ENCODE measurements around the gene ARHGEF4. TPM values are rescaled to one million over a fixed set of nuclear protein-coding genes. Genes with fewer than 3 reads are reported as not detected.

The ARHGEF4 gene
- total RNA-seq, 1 experiment from 2014 or later: 21.8 TPM

- H3K4me3 Mint-ChIP-seq: no peak overlapping the region
- no peak overlapping the region for H3K27ac Mint-ChIP-seq
- ChIA-PET POLR2A (no interaction called here), CTCF (interaction anchor here (1.1 to 2.7 kb wide), 6 partner anchors 8 to 159 kb away, joined by 3 to 17 read pairs (median 4); no protein-coding TSS in a partner anchor)
- peaks cover 8% of the 10 kb centered on the region for H3K27me3 Mint-ChIP-seq (ENCODE audit: low read depth)
- ATAC-seq: peak; percentile 91
- TF ChIP-seq MXD4 (CRISPR knock-in tag; IDR thresholded peaks at IDR 0.05; ENCODE audit: borderline replicate concordance) (no peak), USF1 (CRISPR knock-in tag; IDR thresholded peaks at IDR 0.05) (peak; percentile 63), USF2 (CRISPR knock-in tag; IDR thresholded peaks at IDR 0.05) (peak; percentile 77), ZNF219 (CRISPR knock-in tag; IDR thresholded peaks at IDR 0.05; ENCODE audit: borderline replicate concordance) (no peak)
- TF ChIP-seq, protein P1, sequence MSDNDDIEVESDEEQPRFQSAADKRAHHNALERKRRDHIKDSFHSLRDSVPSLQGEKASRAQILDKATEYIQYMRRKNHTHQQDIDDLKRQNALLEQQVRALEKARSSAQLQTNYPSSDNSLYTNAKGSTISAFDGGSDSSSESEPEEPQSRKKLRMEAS (CRISPR knock-in tag; IDR thresholded peaks at IDR 0.05): peak; percentile 28; the same call in 1 of the 2 replicates
- DNase-seq (ENCODE audit: low spot score): no peak
- H3K4me1 Mint-ChIP-seq: peaks cover 12% of the 10 kb centered on the region
- peaks cover 40% of the 10 kb centered on the region for H3K9me3 Mint-ChIP-seq
- H3K36me3 Mint-ChIP-seq: peaks cover 39% of the 10 kb centered on the region
Observed at GRCh38 chr2:130928385-130928784, 91.7 kb downstream of the ARHGEF4 start.

- Mint-ChIP-seq H3K36me3 (peaks cover 26% of the 10 kb centered on the region), H3K4me1 (peaks cover 16% of the 10 kb centered on the region), H3K9me3 (peaks cover 21% of the 10 kb centered on the region), H3K27me3 (ENCODE audit: low read depth) (peaks cover 8% of the 10 kb centered on the region), H3K27ac (no peak overlapping the region), H3K4me3 (no peak overlapping the region)
- no peak for TF ChIP-seq JAZF1 (CRISPR knock-in tag; IDR thresholded peaks at IDR 0.05)
- no peak for TF ChIP-seq ELF4 (CRISPR knock-in tag; IDR thresholded peaks at IDR 0.05; ENCODE audit: low read depth)
- no peak for TF ChIP-seq ATF6 (CRISPR knock-in tag; IDR thresholded peaks at IDR 0.05)
- no peak for TF ChIP-seq ESRRA (CRISPR knock-in tag; IDR thresholded peaks at IDR 0.05; ENCODE audit: borderline replicate concordance)
- no peak for TF ChIP-seq EMX1 (CRISPR knock-in tag; IDR thresholded peaks at IDR 0.05)
- TF ChIP-seq GTF2I (CRISPR knock-in tag; conservative IDR thresholded peaks at IDR 0.05): no peak
- TF ChIP-seq, protein P2, sequence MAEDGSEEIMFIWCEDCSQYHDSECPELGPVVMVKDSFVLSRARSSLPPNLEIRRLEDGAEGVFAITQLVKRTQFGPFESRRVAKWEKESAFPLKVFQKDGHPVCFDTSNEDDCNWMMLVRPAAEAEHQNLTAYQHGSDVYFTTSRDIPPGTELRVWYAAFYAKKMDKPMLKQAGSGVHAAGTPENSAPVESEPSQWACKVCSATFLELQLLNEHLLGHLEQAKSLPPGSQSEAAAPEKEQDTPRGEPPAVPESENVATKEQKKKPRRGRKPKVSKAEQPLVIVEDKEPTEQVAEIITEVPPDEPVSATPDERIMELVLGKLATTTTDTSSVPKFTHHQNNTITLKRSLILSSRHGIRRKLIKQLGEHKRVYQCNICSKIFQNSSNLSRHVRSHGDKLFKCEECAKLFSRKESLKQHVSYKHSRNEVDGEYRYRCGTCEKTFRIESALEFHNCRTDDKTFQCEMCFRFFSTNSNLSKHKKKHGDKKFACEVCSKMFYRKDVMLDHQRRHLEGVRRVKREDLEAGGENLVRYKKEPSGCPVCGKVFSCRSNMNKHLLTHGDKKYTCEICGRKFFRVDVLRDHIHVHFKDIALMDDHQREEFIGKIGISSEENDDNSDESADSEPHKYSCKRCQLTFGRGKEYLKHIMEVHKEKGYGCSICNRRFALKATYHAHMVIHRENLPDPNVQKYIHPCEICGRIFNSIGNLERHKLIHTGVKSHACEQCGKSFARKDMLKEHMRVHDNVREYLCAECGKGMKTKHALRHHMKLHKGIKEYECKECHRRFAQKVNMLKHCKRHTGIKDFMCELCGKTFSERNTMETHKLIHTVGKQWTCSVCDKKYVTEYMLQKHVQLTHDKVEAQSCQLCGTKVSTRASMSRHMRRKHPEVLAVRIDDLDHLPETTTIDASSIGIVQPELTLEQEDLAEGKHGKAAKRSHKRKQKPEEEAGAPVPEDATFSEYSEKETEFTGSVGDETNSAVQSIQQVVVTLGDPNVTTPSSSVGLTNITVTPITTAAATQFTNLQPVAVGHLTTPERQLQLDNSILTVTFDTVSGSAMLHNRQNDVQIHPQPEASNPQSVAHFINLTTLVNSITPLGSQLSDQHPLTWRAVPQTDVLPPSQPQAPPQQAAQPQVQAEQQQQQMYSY (CRISPR knock-in tag; IDR thresholded peaks at IDR 0.05): no peak
- TF ChIP-seq USF2 (CRISPR knock-in tag; IDR thresholded peaks at IDR 0.05): no peak
- TF ChIP-seq, protein P3, sequence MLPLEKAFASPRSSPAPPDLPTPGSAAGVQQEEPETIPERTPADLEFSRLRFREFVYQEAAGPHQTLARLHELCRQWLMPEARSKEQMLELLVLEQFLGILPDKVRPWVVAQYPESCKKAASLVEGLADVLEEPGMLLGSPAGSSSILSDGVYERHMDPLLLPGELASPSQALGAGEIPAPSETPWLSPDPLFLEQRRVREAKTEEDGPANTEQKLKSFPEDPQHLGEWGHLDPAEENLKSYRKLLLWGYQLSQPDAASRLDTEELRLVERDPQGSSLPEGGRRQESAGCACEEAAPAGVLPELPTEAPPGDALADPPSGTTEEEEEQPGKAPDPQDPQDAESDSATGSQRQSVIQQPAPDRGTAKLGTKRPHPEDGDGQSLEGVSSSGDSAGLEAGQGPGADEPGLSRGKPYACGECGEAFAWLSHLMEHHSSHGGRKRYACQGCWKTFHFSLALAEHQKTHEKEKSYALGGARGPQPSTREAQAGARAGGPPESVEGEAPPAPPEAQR (CRISPR knock-in tag; IDR thresholded peaks at IDR 0.05): no peak
- TF ChIP-seq ZBTB21 (CRISPR knock-in tag; IDR thresholded peaks at IDR 0.05; ENCODE audit: borderline replicate concordance): no peak
- CTCF ChIA-PET: no interaction called here
- ATAC-seq: no peak
- POLR2A ChIA-PET: no interaction called here
- no peak for DNase-seq (ENCODE audit: low spot score)
Observed at GRCh38 chr2:130930740-130931659, 94.3 kb downstream of the ARHGEF4 start.
